NCI-H524 (cell line): ENCODE data around the gene LPAR2.
A peak's percentile ranks its signal among the peaks of the same experiment; 100 is the strongest.

Source experiments
- DNase-seq, 2 experiments: peaks; one replicate each; lab custom pipeline; 2025; lab: John Stamatoyannopoulos, UW

Gene LPAR2

DNA sequence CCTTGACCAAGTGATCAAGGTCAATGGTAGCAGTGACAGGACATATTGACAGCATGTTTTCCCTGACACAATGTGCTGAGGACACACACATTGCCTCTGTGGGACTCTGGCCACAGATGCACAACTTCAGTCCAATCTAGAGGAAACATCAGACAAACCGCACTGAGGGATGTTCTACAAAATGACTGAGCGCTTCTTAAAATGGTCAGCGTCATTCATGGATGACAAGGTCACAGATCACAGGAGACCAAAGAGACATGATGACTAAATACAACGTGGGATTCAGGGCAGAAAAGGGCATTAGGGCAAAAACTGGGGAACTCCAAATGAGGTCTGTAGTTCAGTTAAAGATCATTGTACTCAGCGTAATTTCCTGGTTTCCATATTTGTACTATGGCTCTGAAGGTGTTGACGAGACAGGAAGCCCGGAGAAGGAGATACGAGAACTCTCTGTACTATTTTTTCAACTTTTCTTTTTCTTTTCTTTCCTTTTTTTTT lies 30.2 kb downstream of the LPAR2 start:
- DNase-seq: no peak

DNA sequence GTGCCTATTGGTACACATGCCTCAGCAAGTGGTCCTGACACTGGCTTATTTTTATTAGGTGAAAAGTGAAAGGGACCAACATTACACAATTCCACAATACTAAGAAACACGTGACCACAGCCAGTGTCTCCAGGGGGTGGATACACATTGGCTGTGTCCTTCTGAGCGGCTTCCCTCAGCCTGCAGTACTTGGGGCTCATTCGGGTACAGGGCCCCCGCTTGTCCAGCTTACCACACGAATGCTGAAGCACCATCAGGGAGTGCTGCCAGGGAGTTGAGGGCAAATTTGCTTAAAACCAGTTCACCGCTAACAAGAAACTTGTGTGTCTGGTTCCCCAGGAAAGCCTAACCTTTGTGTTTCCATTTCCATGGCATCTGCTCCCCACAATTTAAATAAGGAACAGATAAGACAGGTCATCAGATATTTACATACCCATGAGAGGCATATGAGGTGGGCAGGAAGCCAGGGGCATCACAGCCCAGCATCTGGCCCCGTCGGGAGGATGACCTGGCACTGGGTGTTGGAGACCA lies 32.8 kb downstream of the LPAR2 start:
- DNase-seq: peak in 1 of 2 experiments; percentile 68

DNA sequence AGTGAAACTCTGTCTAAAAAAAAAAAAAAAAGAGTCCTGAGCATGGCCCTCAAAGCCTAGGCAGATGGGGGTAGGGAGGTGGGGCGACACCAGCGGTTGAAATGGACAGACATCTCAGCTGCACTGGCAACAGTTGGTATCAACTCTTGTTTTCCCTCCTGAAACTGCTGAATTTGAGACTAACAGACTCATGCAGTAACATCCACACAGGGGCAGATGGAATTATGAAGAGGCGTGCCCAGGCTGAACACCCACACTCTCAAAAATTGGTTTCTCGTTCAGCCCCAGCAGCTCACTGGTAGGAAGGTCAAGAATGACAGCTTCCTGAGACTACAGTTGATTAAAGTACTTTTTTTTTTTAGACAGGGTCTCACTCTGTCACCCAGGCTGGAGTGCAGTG lies 33.6 kb downstream of the LPAR2 start:
- no peak for DNase-seq

DNA sequence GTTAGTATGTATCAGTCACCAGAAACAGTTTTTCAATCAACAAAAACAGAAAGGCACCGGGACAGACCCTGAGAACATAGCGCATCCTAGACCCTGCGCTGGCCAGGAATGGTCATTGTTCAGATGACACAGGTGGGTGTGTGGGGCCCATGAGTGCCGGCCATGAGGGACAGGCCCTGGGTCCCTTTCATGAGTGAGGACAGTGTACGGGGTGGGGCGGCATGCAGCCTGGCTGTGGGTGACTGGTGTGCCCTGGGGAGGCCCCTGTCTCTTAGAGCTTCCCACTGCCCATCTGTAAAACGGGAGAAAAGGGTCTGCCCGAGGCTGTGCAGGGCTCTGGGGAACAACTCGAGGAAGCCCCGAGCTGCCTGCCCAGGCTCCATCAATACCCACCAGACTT lies 35.3 kb downstream of the LPAR2 start:
- DNase-seq: no peak

DNA sequence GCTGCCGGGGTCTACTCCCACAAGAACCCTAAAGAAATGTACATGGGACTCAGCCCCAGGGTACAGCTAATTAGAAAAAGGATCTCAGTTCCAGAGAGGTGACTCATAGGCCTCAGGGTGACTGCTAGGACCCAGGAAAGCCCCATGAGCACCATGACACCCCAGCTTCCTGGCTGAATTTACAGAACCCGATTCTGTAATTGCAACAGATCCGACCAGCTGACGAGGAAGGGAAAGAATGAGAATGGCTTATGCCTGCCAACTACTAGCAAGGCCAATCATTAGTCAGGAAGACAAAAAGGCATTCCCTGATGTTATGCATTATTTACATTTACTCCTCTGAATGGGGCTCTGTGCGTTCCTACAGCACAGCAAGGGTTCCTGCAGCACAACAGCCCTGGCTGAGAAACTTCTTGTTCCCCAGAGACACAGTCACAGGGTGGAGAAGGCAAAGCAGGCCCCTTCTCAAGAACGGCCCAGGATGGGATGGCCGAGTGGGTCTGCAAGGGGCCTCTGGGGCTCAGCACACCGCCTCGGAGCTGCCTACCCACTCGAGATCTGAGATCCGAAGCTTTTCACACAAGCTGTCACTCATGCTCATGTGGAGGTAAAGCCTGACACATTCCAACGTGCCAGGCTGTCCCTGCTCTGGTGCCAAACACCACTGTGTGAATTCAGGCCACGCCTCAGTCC lies 36.7 kb downstream of the LPAR2 start:
- no peak for DNase-seq

DNA sequence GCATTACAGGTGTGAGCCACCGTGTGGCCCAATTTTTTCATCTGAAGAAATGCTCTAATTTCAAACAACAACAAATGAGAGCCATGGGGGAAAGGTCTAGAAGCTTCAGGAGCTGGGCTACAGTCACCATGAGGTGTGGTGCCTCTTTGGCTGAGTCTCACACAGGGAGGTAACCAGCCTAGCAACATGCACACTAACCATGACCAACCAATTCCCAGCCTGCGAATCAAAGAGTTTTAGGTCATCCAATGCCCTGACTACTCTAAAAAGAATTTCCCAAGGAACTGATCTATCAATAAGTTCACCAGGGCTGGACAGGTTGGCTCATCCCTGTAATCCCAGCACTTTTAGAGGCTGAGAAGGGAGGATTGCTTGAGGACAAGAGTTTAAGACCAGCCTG lies 39.5 kb downstream of the LPAR2 start:
- DNase-seq: no peak

DNA sequence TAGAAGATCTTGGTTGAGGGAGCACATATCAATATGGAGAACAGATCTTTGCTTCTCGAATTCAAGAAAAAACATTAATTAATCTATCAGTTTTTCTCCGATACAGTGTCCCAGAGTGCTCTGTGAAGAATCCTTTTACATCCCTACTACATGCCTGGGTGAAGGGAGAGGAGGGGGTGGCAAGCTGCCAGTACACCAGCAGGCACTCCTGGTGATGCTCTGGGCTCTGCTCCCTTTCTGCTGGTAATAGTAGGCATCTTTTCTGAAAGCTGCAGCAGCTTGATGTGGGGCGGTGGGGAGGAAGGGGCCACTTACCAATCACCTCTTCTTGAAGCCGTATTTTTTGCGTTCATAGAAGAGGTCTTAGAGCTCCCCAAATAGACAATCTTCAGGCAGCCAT lies 40.2 kb downstream of the LPAR2 start:
- peak; percentile 50 to 71 for DNase-seq

DNA sequence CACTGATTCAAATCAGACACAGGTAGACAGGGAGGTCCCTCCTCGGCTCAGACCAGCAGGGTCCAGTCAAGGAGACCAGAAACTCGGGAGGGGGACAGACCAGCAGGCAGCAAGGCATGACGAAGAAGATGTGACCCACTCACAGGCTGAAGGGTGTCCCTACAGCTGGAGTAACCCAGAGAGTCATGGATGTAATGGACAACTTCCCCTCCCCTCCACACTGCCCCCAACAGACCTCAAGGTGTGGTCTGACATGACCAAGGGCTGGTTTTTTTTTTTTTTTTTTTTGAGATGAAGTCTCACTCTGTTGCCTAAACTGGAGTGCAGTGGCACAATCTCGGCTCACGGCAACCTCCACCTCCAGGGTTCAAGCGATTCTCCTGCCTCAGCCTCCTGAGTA lies 43.7 kb downstream of the LPAR2 start:
- DNase-seq: no peak

DNA sequence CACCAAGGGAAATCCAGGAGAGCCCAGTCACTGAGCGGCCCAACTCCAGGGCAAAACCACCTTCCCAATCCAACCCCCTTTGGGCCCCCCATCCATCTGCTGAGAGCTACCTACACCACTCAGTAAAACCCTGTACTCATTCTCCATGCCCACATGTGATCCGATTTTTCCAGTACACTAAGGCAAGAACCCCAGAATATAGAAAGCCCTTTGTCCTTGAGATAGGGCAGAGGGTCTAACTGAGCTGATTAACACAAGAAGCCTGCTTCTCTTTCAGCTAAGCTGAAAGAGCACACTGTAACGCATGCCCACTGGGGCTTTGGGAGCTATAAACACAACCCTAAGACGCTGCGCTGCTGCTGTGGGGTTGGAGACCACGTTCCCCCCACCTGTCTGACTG lies 45.5 kb downstream of the LPAR2 start:
- no peak for DNase-seq

DNA sequence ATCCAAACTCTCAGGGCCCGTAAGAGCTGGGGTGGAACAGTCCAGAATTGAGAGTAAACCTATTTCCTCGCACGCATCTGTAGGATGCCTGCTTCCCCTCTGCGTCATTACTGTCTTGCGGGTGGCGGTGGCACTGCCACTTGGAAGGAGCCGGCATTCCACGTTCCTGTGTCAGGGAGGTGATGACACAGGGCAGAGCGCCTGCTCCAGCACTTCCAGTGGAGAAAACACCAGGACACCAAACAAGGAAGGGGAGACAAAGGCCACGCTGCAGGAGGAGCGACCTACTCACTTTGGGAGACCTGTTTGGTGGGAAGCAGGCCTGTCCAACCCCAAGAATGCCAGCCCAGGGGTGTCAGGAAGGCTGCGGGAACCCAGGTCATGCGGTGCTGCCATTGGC lies 46.6 kb downstream of the LPAR2 start:
- DNase-seq: no peak

DNA sequence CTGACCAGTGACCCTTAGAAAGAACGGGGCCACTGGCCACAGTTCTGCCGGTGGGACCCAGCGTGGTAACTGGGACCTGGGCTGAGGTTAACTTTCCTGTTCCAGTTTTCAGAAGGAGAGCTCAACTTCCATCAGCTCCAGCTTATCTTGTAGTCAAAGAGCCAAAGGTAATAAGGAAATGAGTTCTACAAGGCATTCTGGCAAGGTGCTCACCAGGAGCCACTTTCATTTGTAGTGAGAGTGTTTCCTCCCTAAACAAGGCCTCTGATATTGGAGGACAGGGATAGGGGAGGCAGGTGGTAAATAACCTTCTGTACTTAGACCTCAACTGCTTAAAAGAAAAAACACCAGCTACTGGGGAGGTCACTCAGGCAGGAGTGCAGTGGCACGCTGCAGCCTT lies 47.6 kb downstream of the LPAR2 start:
- DNase-seq: no peak

DNA sequence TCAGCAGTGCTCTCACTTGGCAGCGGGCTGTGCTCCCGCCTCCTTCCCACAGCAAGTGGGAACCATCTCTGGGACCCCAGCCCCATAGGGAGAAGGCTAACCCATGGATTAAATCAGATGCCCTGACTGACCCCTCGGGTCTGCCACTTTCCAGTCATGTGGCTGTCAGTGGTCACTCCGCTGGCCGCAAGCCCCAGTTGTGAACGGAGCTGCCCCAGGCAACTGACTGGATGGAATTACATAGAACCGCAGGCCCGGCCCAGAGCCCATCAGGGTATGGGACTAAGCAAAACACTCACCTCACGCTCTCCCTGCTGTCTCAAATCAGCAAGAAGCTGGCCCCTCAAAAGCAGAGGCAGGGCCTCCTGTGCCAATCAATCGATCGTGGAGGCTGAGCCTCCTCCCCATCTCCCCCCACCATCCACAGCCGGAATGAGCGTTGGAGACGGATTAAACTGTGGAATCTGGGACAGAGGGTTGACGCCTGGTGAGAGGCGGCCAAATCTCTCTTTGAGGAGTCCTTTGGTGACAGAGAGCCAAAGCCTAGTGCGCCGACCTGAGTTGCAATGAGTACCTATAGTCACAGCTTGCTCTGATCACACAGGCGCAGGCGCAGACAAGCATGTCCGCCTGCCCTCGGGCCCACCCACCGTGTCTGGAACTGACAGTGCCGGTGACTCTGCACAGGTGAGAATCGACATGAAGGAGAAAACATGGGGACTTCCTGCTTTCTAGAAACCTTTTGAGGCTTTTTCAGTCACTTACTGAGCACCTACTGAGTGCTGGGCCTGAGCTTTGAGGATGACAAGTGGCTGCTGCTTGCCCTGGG lies 48.3 kb downstream of the LPAR2 start:
- DNase-seq: no peak

DNA sequence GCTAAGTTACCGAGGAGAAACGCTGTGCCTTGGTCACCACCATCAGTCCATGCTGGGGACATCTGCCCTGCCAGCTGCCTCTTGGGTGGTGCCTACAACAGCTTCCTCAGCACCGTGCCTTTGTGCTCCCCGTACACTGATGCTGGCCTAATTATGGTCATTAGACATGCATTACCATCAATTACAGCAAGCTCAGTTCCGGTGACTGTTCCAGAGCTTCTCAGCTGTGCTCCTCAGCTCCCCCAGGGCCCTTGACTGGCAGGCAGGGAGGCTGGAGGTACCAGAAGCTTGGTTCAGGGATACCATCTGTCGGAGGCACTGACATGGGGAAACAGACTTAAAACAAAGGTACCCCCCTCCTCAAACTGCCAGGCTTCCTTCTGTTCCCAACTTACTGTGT lies 49.8 kb downstream of the LPAR2 start:
- DNase-seq: peak; percentile 95 to 99

DNA sequence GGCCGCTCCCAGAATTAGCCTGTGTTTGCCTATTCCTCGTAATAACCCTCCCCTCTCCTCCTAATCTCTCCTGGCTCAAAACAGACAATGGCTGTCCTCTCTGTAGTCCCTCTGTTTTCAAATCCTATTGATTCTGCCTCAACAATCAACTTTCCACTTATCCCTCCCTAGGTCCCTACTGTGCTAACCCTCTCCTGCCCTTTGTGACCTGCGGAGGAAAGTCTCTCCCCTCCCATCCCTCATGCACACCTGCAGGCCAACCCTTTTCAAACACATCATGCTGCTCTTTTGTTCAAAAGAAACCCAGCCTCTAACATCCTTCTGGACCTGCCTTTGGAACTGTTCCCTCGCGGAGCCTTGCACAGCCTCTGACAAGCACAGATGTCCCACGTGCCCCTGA lies 52.6 kb downstream of the LPAR2 start:
- no peak for DNase-seq
